ENCODE data around the gene NXPE4.

DNA sequence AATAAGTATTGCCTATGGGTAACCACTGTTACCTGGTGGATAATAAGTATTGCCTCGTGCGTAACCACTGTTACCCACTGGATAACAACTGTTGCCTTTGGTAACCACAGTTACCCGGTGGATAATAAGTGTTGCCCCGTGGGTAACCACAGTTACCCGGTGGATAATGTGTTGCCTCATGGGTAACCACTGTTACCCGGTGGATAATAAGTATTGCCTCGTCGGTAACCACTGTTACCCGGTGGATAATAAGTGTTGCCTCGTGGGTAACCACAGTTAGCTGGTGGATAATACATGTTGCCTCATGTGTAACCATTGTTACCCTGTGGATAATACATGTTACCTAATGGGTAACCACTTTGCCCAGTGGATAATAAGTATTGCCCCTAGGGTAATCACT is 9.8 kb upstream of the NXPE4 start:
- TF ChIP-seq, protein P1, sequence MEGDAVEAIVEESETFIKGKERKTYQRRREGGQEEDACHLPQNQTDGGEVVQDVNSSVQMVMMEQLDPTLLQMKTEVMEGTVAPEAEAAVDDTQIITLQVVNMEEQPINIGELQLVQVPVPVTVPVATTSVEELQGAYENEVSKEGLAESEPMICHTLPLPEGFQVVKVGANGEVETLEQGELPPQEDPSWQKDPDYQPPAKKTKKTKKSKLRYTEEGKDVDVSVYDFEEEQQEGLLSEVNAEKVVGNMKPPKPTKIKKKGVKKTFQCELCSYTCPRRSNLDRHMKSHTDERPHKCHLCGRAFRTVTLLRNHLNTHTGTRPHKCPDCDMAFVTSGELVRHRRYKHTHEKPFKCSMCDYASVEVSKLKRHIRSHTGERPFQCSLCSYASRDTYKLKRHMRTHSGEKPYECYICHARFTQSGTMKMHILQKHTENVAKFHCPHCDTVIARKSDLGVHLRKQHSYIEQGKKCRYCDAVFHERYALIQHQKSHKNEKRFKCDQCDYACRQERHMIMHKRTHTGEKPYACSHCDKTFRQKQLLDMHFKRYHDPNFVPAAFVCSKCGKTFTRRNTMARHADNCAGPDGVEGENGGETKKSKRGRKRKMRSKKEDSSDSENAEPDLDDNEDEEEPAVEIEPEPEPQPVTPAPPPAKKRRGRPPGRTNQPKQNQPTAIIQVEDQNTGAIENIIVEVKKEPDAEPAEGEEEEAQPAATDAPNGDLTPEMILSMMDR (IDR thresholded peaks at IDR 0.05; ENCODE audit: poor library complexity, severe bottlenecking), result no peak
- TF ChIP-seq POLR2AphosphoS5 (IDR thresholded peaks at IDR 0.05) (no peak), RAD21 (conservative IDR thresholded peaks at IDR 0.05) (no peak), EZH2 (IDR thresholded peaks at IDR 0.05; ENCODE audit: borderline replicate concordance, insufficient read depth, low read length, poor library complexity, severe bottlenecking) (no peak), SMC3 (conservative IDR thresholded peaks at IDR 0.05; ENCODE audit: poor library complexity) (no peak), REST (IDR thresholded peaks at IDR 0.05; ENCODE audit: borderline replicate concordance) (no peak), MXI1 (conservative IDR thresholded peaks at IDR 0.05; ENCODE audit: poor library complexity, severe bottlenecking) (no peak), EP300 (conservative IDR thresholded peaks at IDR 0.05; ENCODE audit: poor library complexity, severe bottlenecking) (no peak)
